SU-DHL-6 (cell line): ENCODE data around the gene ACSS1.

Source experiments
- EZH2phosphoT487 ChIP-seq: fragments of 200-600 bp; sonication (generic), shearing (Covaris generic); conservative IDR thresholded peaks from 2 replicates; pipeline ENCODE4 v1.6.1; 2018; ENCODE audit warnings: mild to moderate bottlenecking, antibody characterized with exemption, low read length, moderate library complexity, mixed read lengths
- TF ChIP-seq, protein P1 (sequence below): fragments of 200-600 bp; sonication (generic); IDR thresholded peaks from one replicate; pipeline ENCODE4 v1.5.1; 2017; ENCODE audit warnings: antibody characterized with exemption, mild to moderate bottlenecking, low read length, moderate library complexity; ENCODE audit not compliant: insufficient read depth, poor library complexity, severe bottlenecking

DNA sequence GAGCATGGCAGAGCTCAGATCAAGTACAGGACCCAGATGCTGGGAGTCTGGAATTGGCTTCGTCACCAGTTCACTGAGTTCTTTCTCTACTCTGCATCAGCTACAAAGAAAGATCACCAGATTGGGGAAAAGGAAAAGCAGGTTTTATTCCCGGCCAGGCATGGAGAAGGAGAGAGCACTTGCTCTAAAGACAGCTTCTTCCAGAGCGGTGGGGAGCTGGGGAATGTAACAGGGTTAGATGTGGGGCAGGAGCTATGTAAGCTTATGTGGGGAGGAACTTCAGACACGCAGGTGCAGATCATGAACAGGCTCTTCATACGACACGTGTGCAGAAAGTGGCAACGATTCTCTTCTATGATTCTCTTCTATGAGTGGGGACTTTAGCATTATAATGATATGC, 4.9 kb upstream of the ACSS1 start:
- TF ChIP-seq, protein P1, sequence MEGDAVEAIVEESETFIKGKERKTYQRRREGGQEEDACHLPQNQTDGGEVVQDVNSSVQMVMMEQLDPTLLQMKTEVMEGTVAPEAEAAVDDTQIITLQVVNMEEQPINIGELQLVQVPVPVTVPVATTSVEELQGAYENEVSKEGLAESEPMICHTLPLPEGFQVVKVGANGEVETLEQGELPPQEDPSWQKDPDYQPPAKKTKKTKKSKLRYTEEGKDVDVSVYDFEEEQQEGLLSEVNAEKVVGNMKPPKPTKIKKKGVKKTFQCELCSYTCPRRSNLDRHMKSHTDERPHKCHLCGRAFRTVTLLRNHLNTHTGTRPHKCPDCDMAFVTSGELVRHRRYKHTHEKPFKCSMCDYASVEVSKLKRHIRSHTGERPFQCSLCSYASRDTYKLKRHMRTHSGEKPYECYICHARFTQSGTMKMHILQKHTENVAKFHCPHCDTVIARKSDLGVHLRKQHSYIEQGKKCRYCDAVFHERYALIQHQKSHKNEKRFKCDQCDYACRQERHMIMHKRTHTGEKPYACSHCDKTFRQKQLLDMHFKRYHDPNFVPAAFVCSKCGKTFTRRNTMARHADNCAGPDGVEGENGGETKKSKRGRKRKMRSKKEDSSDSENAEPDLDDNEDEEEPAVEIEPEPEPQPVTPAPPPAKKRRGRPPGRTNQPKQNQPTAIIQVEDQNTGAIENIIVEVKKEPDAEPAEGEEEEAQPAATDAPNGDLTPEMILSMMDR: no peak
- TF ChIP-seq EZH2phosphoT487: no peak
